Measurements from ENCODE around the gene KLK3. TPM values are rescaled to one million over a fixed set of nuclear protein-coding genes. Genes with fewer than 3 reads are reported as not detected.

KLK3 gene
- total RNA-seq, 4 donors from 2014 or later = not detected

- H3K9me3 ChIP-seq = no peaks in the 10 kb centered on the region
- intact Hi-C loops (cut with DNase I; ENCODE audit: low total_unique reads) = no loop called here
- TF ChIP-seq POLR2A (IDR thresholded peaks at IDR 0.05) (no peak), CTCF (IDR thresholded peaks at IDR 0.05 in 4 of 5, conservative IDR thresholded peaks at IDR 0.05 in 1 of 5) (no peak)
- no peaks in the 10 kb centered on the region for H3K36me3 ChIP-seq
- in situ Hi-C loops (cut with MboI; ENCODE audit: low sequenced_read_pairs in 4 of 4) = no loop called here
- no peak overlapping the region for H3K27ac ChIP-seq
- peaks cover 0 to 3% of the 10 kb centered on the region in 2 donors for H3K4me1 ChIP-seq
- DNase-seq = no peak
- no peak overlapping the region for H3K4me3 ChIP-seq
- peaks cover 20 to 58% (median 21%) of the 10 kb centered on the region in 3 donors for H3K27me3 ChIP-seq
- no peak for ATAC-seq
These were observed 17.4 kb upstream of the KLK3 start for GRCh38 chr19:50837300-50837699.

- Histone ChIP-seq H3K4me1 (peaks cover 0 to 3% of the 10 kb centered on the region in 2 donors), H3K4me3 (no peak overlapping the region), H3K36me3 (no peaks in the 10 kb centered on the region), H3K27ac (no peak overlapping the region), H3K9me3 (no peaks in the 10 kb centered on the region), H3K27me3 (peaks cover 20 to 51% (median 21%) of the 10 kb centered on the region in 3 donors)
- no peak for DNase-seq
- TF ChIP-seq POLR2A (IDR thresholded peaks at IDR 0.05) (no peak), CTCF (IDR thresholded peaks at IDR 0.05 in 4 of 5, conservative IDR thresholded peaks at IDR 0.05 in 1 of 5) (no peak)
- no peak for ATAC-seq
- intact Hi-C loops (cut with DNase I; ENCODE audit: low total_unique reads) = no loop called here
- in situ Hi-C loops (cut with MboI; ENCODE audit: low sequenced_read_pairs in 4 of 4) = no loop called here
These were observed 16.5 kb upstream of the KLK3 start for GRCh38 chr19:50838239-50838638.

GRCh38 chr19:50839712-50840655 lies 14.7 kb upstream of the KLK3 start:
- no peak for TF ChIP-seq CTCF (IDR thresholded peaks at IDR 0.05 in 4 of 5, conservative IDR thresholded peaks at IDR 0.05 in 1 of 5)
- no peak for TF ChIP-seq POLR2A (IDR thresholded peaks at IDR 0.05)
- in situ Hi-C loops (cut with MboI; ENCODE audit: low sequenced_read_pairs in 4 of 4) (no loop called here), intact Hi-C loops (cut with DNase I; ENCODE audit: low total_unique reads) (no loop called here)
- H3K36me3 ChIP-seq = no peaks in the 10 kb centered on the region
- peaks cover 0 to 3% of the 10 kb centered on the region in 2 donors for H3K4me1 ChIP-seq
- H3K9me3 ChIP-seq = no peaks in the 10 kb centered on the region
- H3K4me3 ChIP-seq = no peak overlapping the region
- no peak for ATAC-seq
- H3K27me3 ChIP-seq = peaks cover 17 to 36% (median 17%) of the 10 kb centered on the region in 3 donors
- no peak for DNase-seq
- no peak overlapping the region for H3K27ac ChIP-seq

- intact Hi-C loops (cut with DNase I; ENCODE audit: low total_unique reads) (no loop called here), in situ Hi-C loops (cut with MboI; ENCODE audit: low sequenced_read_pairs in 4 of 4) (no loop called here)
- H3K27ac ChIP-seq = no peak overlapping the region
- H3K27me3 ChIP-seq = peaks cover 0 to 16% (median 2%) of the 10 kb centered on the region in 3 donors
- H3K36me3 ChIP-seq = no peaks in the 10 kb centered on the region
- H3K4me3 ChIP-seq = no peak overlapping the region
- TF ChIP-seq CTCF (IDR thresholded peaks at IDR 0.05 in 4 of 5, conservative IDR thresholded peaks at IDR 0.05 in 1 of 5) (no peak), POLR2A (IDR thresholded peaks at IDR 0.05) (no peak)
- H3K9me3 ChIP-seq = no peaks in the 10 kb centered on the region
- H3K4me1 ChIP-seq = no peaks in the 10 kb centered on the region
- no peak for ATAC-seq
- DNase-seq = no peak
These were observed 12.6 kb upstream of the KLK3 start for GRCh38 chr19:50842130-50842529.
